Neuronal stem cell (in vitro differentiated cells): ENCODE data around the gene CYP27C1.

Experiments
- DNase-seq: peaks from one replicate; pipeline ENCODE4 v3.0.0-alpha.2; 2013; ENCODE audit warnings: low spot score
- H2AFZ ChIP-seq: one replicate; pipeline ENCODE4 v1.6.1; 2013; ENCODE audit warnings: mild to moderate bottlenecking, low read length, inconsistent platforms
- H2AK5ac ChIP-seq: 2 replicates; pipeline ENCODE4 v1.6.1; 2013; ENCODE audit warnings: low read depth, mild to moderate bottlenecking, inconsistent platforms, low read length, moderate library complexity, mixed read lengths
- H2BK120ac ChIP-seq: 2 replicates; pipeline ENCODE4 v1.6.1; 2013; ENCODE audit warnings: low read depth, mild to moderate bottlenecking, inconsistent platforms, low read length, moderate library complexity, mixed read lengths
- H2BK12ac ChIP-seq: one replicate; pipeline ENCODE4 v1.6.1; 2013; ENCODE audit warnings: low read length, inconsistent platforms
- H2BK15ac ChIP-seq: 2 replicates; pipeline ENCODE4 v1.6.1; 2013; ENCODE audit warnings: mild to moderate bottlenecking, low read length, inconsistent platforms, mixed read lengths
- H2BK5ac ChIP-seq: one replicate; pipeline ENCODE4 v1.6.1; 2013; ENCODE audit warnings: inconsistent platforms, mild to moderate bottlenecking, low read length, moderate library complexity
- H3K14ac ChIP-seq: one replicate; pipeline ENCODE4 v1.6.1; 2013; ENCODE audit warnings: low read length, inconsistent platforms
- H3K18ac ChIP-seq: 2 replicates; pipeline ENCODE4 v1.6.1; 2013; ENCODE audit warnings: low read length, inconsistent platforms
- H3K23ac ChIP-seq: 2 replicates; pipeline ENCODE4 v1.6.1; 2013; ENCODE audit warnings: low read depth, mild to moderate bottlenecking, mixed read lengths, low read length, inconsistent platforms; ENCODE audit not compliant: poor library complexity
- H3K27ac ChIP-seq: replicated peaks from 3 replicates; pipeline ENCODE4 v1.5.1; 2013; ENCODE audit warnings: low read length, inconsistent platforms
- H3K27me3 ChIP-seq, 3 experiments: 2 replicates each; pipeline ENCODE4 v1.6.1; 2013; ENCODE audit warnings: low read length in 3 of 3, mild to moderate bottlenecking in 2 of 3, inconsistent platforms in 1 of 3, low read depth in 1 of 3, mixed read lengths in 1 of 3, moderate library complexity in 1 of 3; ENCODE audit not compliant: control insufficient read depth in 3 of 3, insufficient read depth in 3 of 3
- H3K36me3 ChIP-seq, 2 donors: replicated peaks in 1 of 2; 2 replicates each; pipeline ENCODE4 v1.6.1; 2013; ENCODE audit warnings: low read length in 2 of 2; ENCODE audit not compliant: control insufficient read depth in 2 of 2, insufficient read depth in 2 of 2
- H3K4ac ChIP-seq: 2 replicates; pipeline ENCODE4 v1.6.1; 2013; ENCODE audit warnings: inconsistent platforms, mild to moderate bottlenecking, low read length, moderate library complexity
- H3K4me1 ChIP-seq, 2 donors: 1 replicate in 1 of 2; 2 replicates in 1 of 2; pipeline ENCODE4 v1.6.1; 2013; ENCODE audit warnings: low read length in 2 of 2, low read depth in 1 of 2; ENCODE audit not compliant: control insufficient read depth in 2 of 2, insufficient read depth in 1 of 2
- H3K4me2 ChIP-seq: one replicate; pipeline ENCODE4 v1.6.1; 2013; ENCODE audit warnings: mild to moderate bottlenecking, low read length, inconsistent platforms; ENCODE audit not compliant: insufficient read depth, poor library complexity, severe bottlenecking
- H3K4me3 ChIP-seq, 2 donors: 2 replicates each; pipeline ENCODE4 v1.5.1; 2013; ENCODE audit warnings: low read length in 2 of 2, mild to moderate bottlenecking in 2 of 2, inconsistent platforms in 1 of 2, moderate library complexity in 1 of 2
- H3K79me1 ChIP-seq: one replicate; pipeline ENCODE4 v1.6.1; 2013; ENCODE audit warnings: low read depth, mild to moderate bottlenecking, inconsistent platforms, low read length, moderate library complexity
- H3K9ac ChIP-seq: one replicate; pipeline ENCODE4 v1.6.1; 2013; ENCODE audit warnings: mild to moderate bottlenecking, low read depth, low read length, inconsistent platforms; ENCODE audit not compliant: poor library complexity
- H3K9me3 ChIP-seq, 2 donors: replicated peaks in 1 of 2; 2 replicates each; pipeline versions ENCODE3 to v1.6.1; 2013; ENCODE audit warnings: low read length in 2 of 2, mild to moderate bottlenecking in 2 of 2, inconsistent platforms in 1 of 2, low read depth in 1 of 2, mixed read lengths in 1 of 2, moderate library complexity in 1 of 2; ENCODE audit not compliant: control insufficient read depth in 2 of 2, insufficient read depth in 1 of 2
- H4K8ac ChIP-seq: one replicate; pipeline ENCODE4 v1.6.1; 2013; ENCODE audit warnings: low read depth, mild to moderate bottlenecking, inconsistent platforms, low read length, moderate library complexity
- H4K91ac ChIP-seq: one replicate; pipeline ENCODE4 v1.6.1; 2013; ENCODE audit warnings: low read length, low read depth, mild to moderate bottlenecking, inconsistent platforms; ENCODE audit not compliant: poor library complexity
- WGBS, 2 donors: extraction: QIAGEN DNeasy Blood & Tissue Kit; methylation state at CpG; one replicate each; pipeline ENCODE4 v1.1.7; 2013; ENCODE audit warnings: missing lambda C conversion rate in 2 of 2, mixed read lengths in 1 of 2; ENCODE audit not compliant: insufficient read length in 2 of 2, insufficient replicate concordance in 1 of 2; ENCODE audit errors: extremely low coverage in 2 of 2; 5-methylcytosine and 5-hydroxymethylcytosine counted together

Gene CYP27C1

DNA sequence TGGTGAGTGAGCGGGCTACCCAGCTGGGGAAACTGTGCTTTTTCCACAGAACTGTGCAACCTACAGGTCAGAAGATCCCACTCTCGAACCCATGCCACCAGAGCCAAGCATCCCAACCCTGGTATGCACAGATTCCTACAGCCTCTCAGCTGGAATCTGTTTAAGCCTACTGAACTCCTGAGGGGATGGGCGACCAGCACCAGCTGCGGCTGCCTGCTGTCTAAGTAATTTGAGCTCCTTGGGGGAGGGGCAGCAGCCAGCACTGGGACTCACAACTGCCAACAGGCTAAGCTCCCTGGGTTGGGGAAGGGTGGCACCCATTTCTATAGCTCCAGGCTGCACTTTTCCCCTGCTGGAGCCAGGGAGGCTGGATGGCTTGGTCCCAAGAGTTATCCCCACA lies 11.8 kb downstream of the CYP27C1 start:
- Histone ChIP-seq H3K9me3 (peaks cover 0 to 2% of the 10 kb centered on the region in 2 donors), H2BK15ac (no peak overlapping the region), H2AK5ac (no peak overlapping the region), H3K27me3 (no peaks in the 10 kb centered on the region), H3K4me2 (no peak overlapping the region), H2AFZ (no peak overlapping the region), H3K4ac (no peak overlapping the region), H3K27ac (no peak overlapping the region), H3K36me3 (peaks cover 0 to 2% of the 10 kb centered on the region in 2 donors), H4K91ac (no peak overlapping the region), H3K4me1 (peaks cover 0 to 14% of the 10 kb centered on the region in 2 donors), H3K4me3 (no peak overlapping the region), H3K18ac (no peak overlapping the region), H2BK120ac (no peak overlapping the region), H3K23ac (no peak overlapping the region), H2BK5ac (no peak overlapping the region), H4K8ac (no peak overlapping the region), H3K14ac (no peak overlapping the region), H3K9ac (no peak overlapping the region), H3K79me1 (no peaks in the 10 kb centered on the region), H2BK12ac (no peak overlapping the region)
- no CpG with 5 or more reads among the region's 4 CpGs for WGBS, 2 donors
- no peak for DNase-seq

DNA sequence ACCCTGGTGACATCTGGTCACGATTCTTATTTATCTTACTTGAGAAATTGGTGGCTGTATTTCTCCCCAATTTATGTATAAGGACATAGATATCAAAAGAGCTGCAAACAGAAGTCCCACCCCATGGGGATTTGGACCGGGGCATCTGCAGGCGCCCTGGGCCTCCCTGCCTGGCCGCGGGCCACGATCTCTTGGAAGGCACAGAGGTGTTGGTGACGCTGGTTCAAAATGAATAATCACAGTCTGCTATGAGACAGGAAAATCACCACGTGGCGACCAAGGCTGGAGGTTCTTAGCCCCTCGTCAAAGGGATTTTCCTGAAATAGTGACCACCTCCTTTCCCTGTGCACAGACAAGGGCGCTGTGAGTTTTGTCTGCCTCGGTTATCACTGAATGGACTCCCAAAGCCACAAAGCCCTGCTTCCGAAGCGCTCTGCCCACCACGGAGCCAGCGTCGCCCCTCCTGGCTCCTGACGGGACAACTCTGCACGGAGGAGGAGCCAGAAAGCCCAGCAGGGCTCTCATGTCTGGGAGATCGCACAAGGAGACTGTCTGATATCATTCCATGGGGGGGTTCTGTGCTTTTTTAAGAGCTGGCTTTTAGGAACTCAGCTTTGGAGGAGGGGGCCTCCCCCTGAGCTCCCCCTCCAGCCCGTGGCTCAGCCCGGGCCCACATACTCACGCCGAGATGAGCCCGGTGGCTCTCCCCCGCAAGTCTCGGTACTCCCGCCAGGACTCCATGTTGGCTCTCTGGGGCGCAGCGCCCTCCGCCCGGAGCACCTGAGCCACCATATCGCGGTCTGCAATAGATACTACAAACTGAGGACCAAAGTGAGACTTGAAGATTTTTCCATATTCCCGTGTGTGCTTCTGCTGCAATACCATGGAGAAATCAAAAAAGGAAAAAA lies 14.6 kb downstream of the CYP27C1 start:
- H3K18ac ChIP-seq: peak overlapping the region; percentile 85

DNA sequence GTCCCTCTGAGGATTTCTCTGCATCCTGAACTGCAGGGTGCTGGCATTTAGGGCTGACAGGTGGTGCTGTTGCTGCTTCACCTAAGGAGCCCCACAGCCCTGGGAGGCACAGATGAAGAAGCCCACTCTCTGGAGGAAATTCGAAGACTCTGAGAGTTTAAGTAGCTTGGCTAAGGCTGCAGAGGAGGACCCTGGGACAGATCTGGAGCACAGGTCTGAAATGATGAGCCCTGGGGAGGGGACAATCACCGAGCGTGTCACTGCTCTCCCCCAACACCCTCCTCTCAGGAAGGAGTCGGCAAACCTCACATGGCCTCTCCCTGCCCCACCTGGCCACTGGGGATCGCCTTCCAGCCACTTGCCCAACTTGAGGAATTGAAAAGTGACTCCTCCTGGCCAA lies 18.6 kb downstream of the CYP27C1 start:
- no peak overlapping the region for H3K4ac ChIP-seq
- WGBS, 2 donors: no CpG with 5 or more reads among the region's 5 CpGs
- no peak overlapping the region for H2BK5ac ChIP-seq

More for the DNA sequence above, 14.6 kb downstream of the CYP27C1 start:
- H3K14ac ChIP-seq: no peak overlapping the region
- no peak overlapping the region for H2AK5ac ChIP-seq
- H3K23ac ChIP-seq: no peak overlapping the region
- H3K9ac ChIP-seq: no peak overlapping the region
- no peak overlapping the region for H2BK12ac ChIP-seq
- no peak overlapping the region for H4K8ac ChIP-seq
- H3K4me1 ChIP-seq: peaks cover 0 to 14% of the 10 kb centered on the region in 2 donors
- no peak overlapping the region for H3K4me3 ChIP-seq
- H4K91ac ChIP-seq: no peak overlapping the region
- no peak overlapping the region for H3K4me2 ChIP-seq
- H3K79me1 ChIP-seq: no peaks in the 10 kb centered on the region
- H2BK5ac ChIP-seq: no peak overlapping the region
- no peak overlapping the region for H3K27ac ChIP-seq
- DNase-seq: no peak
- no peak overlapping the region for H3K4ac ChIP-seq
- H2BK15ac ChIP-seq: peak overlapping the region; percentile 37
- H3K27me3 ChIP-seq: no peaks in the 10 kb centered on the region
- WGBS, 2 donors: no CpG with 5 or more reads among the region's 35 CpGs
- no peaks in the 10 kb centered on the region for H3K9me3 ChIP-seq
- H2AFZ ChIP-seq: no peak overlapping the region
- H2BK120ac ChIP-seq: no peak overlapping the region
- H3K36me3 ChIP-seq: peaks cover 4 to 20% of the 10 kb centered on the region in 2 donors

DNA sequence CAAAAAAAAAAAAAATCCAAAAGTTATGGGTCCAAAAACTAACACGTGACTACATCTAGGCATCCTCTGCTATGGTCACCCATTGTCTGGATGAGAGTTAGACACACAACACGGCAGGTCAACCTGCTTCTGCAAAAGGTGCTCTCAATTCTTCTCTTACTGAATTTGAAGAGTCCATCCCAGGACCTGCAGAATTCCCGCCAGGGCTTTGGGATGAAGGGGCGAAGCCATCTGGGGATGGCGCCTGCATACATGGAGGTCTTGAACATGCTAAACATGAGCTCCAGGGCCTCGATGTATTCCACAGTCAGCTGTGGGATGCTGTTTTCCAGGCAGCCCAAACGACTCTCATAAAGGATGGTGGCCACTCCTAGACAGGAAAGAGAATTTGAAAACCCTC lies 19.1 kb downstream of the CYP27C1 start:
- Histone ChIP-seq H2AK5ac (no peak overlapping the region), H2BK12ac (no peak overlapping the region), H3K36me3 (peaks cover 7 to 35% of the 10 kb centered on the region in 2 donors), H3K4ac (no peak overlapping the region), H3K79me1 (no peaks in the 10 kb centered on the region), H3K4me1 (peaks cover 0 to 7% of the 10 kb centered on the region in 2 donors), H2BK15ac (no peak overlapping the region), H3K23ac (no peak overlapping the region), H2BK120ac (no peak overlapping the region), H3K18ac (no peak overlapping the region), H3K9ac (no peak overlapping the region), H3K27ac (no peak overlapping the region), H3K9me3 (peaks cover 0 to 9% of the 10 kb centered on the region in 2 donors), H2BK5ac (no peak overlapping the region), H3K4me3 (no peak overlapping the region), H3K14ac (no peak overlapping the region), H2AFZ (no peak overlapping the region), H3K4me2 (no peak overlapping the region), H4K8ac (no peak overlapping the region), H3K27me3 (no peaks in the 10 kb centered on the region), H4K91ac (no peak overlapping the region)
- DNase-seq: no peak
- WGBS, 2 donors: no CpG with 5 or more reads among the region's 7 CpGs

More for the DNA sequence above, 18.6 kb downstream of the CYP27C1 start:
- H2BK12ac ChIP-seq: no peak overlapping the region
- H4K8ac ChIP-seq: no peak overlapping the region
- no peak overlapping the region for H2BK15ac ChIP-seq
- no peak overlapping the region for H2AFZ ChIP-seq
- no peak overlapping the region for H2AK5ac ChIP-seq
- H3K4me1 ChIP-seq: peaks cover 0 to 7% of the 10 kb centered on the region in 2 donors
- H3K9me3 ChIP-seq: peaks cover 0 to 6% of the 10 kb centered on the region in 2 donors
- H3K27ac ChIP-seq: no peak overlapping the region
- no peak overlapping the region for H4K91ac ChIP-seq
- no peak overlapping the region for H3K4me3 ChIP-seq
- peak overlapping the region; percentile 65 for H3K14ac ChIP-seq
- no peak for DNase-seq
- no peaks in the 10 kb centered on the region for H3K27me3 ChIP-seq
- no peaks in the 10 kb centered on the region for H3K79me1 ChIP-seq
- no peak overlapping the region for H3K23ac ChIP-seq
- no peak overlapping the region for H3K18ac ChIP-seq
- no peak overlapping the region for H3K9ac ChIP-seq
- no peak overlapping the region for H3K4me2 ChIP-seq
- no peak overlapping the region for H2BK120ac ChIP-seq
- H3K36me3 ChIP-seq: peaks cover 7 to 35% of the 10 kb centered on the region in 2 donors
